Keratinocyte (primary cell): ENCODE measurements around the gene MRPS15. TPM values are rescaled to one million over a fixed set of nuclear protein-coding genes. Genes with fewer than 3 reads are reported as not detected.

Source experiments
- DNase-seq: peaks from one replicate; pipeline ENCODE4 v3.0.0-alpha.2; 2011; ENCODE audit warnings: low read depth, missing footprints, low spot score
- FAIRE-seq: peaks from 2 replicates; lab custom pipeline; 2011; peaks lifted over from hg19 to GRCh38; lab: Jason Lieb, UNC
- H2AFZ ChIP-seq: 2 replicates; pipeline ENCODE4 v1.6.0; 2012; ENCODE audit warnings: low read length, control low read depth, inconsistent platforms; ENCODE audit not compliant: control insufficient read depth
- H3K27ac ChIP-seq: 2 replicates; pipeline ENCODE4 v1.5.1; 2011; ENCODE audit warnings: low read length; ENCODE audit not compliant: control insufficient read depth, insufficient read depth
- H3K27me3 ChIP-seq: 3 replicates; pipeline ENCODE4 v1.6.0; 2011; ENCODE audit warnings: low read length; ENCODE audit not compliant: control insufficient read depth, insufficient read depth; ENCODE audit errors: extremely low read depth
- H3K36me3 ChIP-seq, 2 experiments: 2 replicates in 1 of 2; 3 replicates in 1 of 2; pipeline ENCODE4 v1.5.1; 2011; ENCODE audit warnings: low read length in 2 of 2, mild to moderate bottlenecking in 1 of 2; ENCODE audit not compliant: control insufficient read depth in 2 of 2, insufficient read depth in 2 of 2; ENCODE audit errors: extremely low read depth in 1 of 2
- H3K4me1 ChIP-seq: 3 replicates; pipeline ENCODE4 v1.5.1; 2011; ENCODE audit warnings: low read length; ENCODE audit not compliant: control insufficient read depth, insufficient read depth; ENCODE audit errors: extremely low read depth
- H3K4me2 ChIP-seq: 3 replicates; pipeline ENCODE4 v1.6.0; 2011; ENCODE audit warnings: low read depth, low read length; ENCODE audit not compliant: control insufficient read depth, insufficient read depth; ENCODE audit errors: extremely low read depth
- H3K4me3 ChIP-seq, 3 experiments: fragments of 200-600 bp in 1 of 3; sonication (generic) in 1 of 3; 2 replicates in 2 of 3; 3 replicates in 1 of 3; pipeline ENCODE4 v1.5.1; 2011 to 2016; ENCODE audit warnings: low read length in 3 of 3, mild to moderate bottlenecking in 3 of 3, control low read depth in 2 of 3, inconsistent platforms in 1 of 3, low read depth in 1 of 3, mixed read lengths in 1 of 3, mixed run types in 1 of 3, moderate library complexity in 1 of 3; ENCODE audit not compliant: control insufficient read depth in 2 of 3, insufficient read depth in 2 of 3; ENCODE audit errors: extremely low read depth in 1 of 3
- H3K79me2 ChIP-seq: 2 replicates; pipeline ENCODE4 v1.6.0; 2012; ENCODE audit warnings: low read length; ENCODE audit not compliant: control insufficient read depth, insufficient read depth
- H3K9ac ChIP-seq: 3 replicates; pipeline ENCODE4 v1.6.0; 2011; ENCODE audit warnings: low read length; ENCODE audit not compliant: control insufficient read depth, insufficient read depth; ENCODE audit errors: extremely low read depth
- H3K9me1 ChIP-seq: 3 replicates; pipeline ENCODE4 v1.6.0; 2011; ENCODE audit warnings: low read length; ENCODE audit not compliant: control insufficient read depth, insufficient read depth; ENCODE audit errors: extremely low read depth
- H3K9me3 ChIP-seq: 2 replicates; pipeline ENCODE4 v1.5.1; 2012; ENCODE audit warnings: low read depth, low read length; ENCODE audit not compliant: control insufficient read depth
- H4K20me1 ChIP-seq: 3 replicates; pipeline ENCODE4 v1.6.0; 2011; ENCODE audit warnings: low read length; ENCODE audit not compliant: control insufficient read depth, insufficient read depth; ENCODE audit errors: extremely low read depth
- CTCF ChIP-seq, 3 experiments: IDR thresholded peaks in 1 of 3; conservative IDR thresholded peaks in 1 of 3; optimal IDR thresholded peaks in 1 of 3; 2 replicates in 2 of 3; 3 replicates in 1 of 3; pipeline versions ENCODE3 to v1.5.1; 2011; ENCODE audit warnings: low read length in 3 of 3, mild to moderate bottlenecking in 3 of 3, moderate library complexity in 2 of 3, control low read depth in 1 of 3, inconsistent platforms in 1 of 3; ENCODE audit not compliant: insufficient read depth in 2 of 3; ENCODE audit errors: extremely low read depth in 1 of 3
- EZH2 ChIP-seq: IDR thresholded peaks from one replicate; pipeline ENCODE4 v1.6.1; 2012; ENCODE audit warnings: inconsistent platforms, mild to moderate bottlenecking, low read length, moderate library complexity
- dilution Hi-C: fragments of 300-500 bp; cut with MboI; formaldehyde crosslinking; loops from one replicate; pipeline ENCODE4 v1.7.0; 2020; ENCODE audit warnings: low sequenced_read_pairs; ENCODE audit not compliant: extremely low pct_ligation_motif_present
- polyA plus RNA-seq, 5 experiments: library from polyadenylated mRNA; depleted of rRNA in 3 of 5; stranded (reverse) in 3 of 5; stranded (forward) in 1 of 5; unstranded in 1 of 5; fragments of >200 nt; gene quantifications; 1 replicate in 1 of 5; 2 replicates in 3 of 5; 3 replicates in 1 of 5; pipeline versions ENCODE4 v1.2.1 to v1.2.3, GENCODE V29; 2011 to 2012; ENCODE audit warnings: missing spikeins in 2 of 5, low read depth in 1 of 5, low replicate concordance in 1 of 5

The MRPS15 gene
- polyA plus RNA-seq, 1 donor (not counting 4 experiments of a cell fraction or from before 2014, with no cell fraction given) = 130 TPM

DNA sequence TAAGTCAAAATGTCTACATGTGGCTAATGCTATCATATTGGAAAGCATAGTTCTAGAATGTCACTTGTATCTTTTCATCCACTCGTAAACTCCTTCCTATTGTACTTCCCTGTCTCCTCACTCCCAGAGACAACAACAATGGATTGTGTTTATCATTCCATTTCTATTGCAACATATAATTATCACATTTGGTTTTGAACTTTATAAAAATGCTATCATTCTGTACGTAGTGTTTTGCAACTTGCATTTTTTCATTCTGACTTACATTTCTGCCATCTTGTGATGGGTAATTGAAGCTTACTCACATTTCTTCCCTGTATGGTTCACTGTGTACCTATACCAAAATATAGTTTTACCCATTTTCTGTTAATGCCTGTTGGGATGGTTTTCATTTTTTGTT, 33.0 kb upstream of the MRPS15 start:
- DNase-seq (no peak), FAIRE-seq (no peak)
- dilution Hi-C loops = no loop called here
- TF ChIP-seq CTCF (optimal IDR thresholded peaks at IDR 0.05 in 1 of 3, IDR thresholded peaks at IDR 0.05 in 1 of 3, conservative IDR thresholded peaks at IDR 0.05 in 1 of 3; ENCODE audit: extremely low read depth in 1 of 3, insufficient read depth in 2 of 3, low read length in 3 of 3) (no peak), EZH2 (no peak)
- no peaks in the 10 kb centered on the region for H3K9me1 ChIP-seq
- no peaks in the 10 kb centered on the region for H3K4me1 ChIP-seq
- H3K27me3 ChIP-seq = peaks cover 8% of the 10 kb centered on the region
- H3K79me2 ChIP-seq = no peaks in the 10 kb centered on the region
- no peak overlapping the region for H3K9ac ChIP-seq
- H2AFZ ChIP-seq = no peak overlapping the region
- H3K4me2 ChIP-seq = no peak overlapping the region
- H3K4me3 ChIP-seq = no peak overlapping the region
- no peak overlapping the region for H3K27ac ChIP-seq
- H4K20me1 ChIP-seq = no peaks in the 10 kb centered on the region
- no peaks in the 10 kb centered on the region for H3K9me3 ChIP-seq
- H3K36me3 ChIP-seq = no peaks in the 10 kb centered on the region

DNA sequence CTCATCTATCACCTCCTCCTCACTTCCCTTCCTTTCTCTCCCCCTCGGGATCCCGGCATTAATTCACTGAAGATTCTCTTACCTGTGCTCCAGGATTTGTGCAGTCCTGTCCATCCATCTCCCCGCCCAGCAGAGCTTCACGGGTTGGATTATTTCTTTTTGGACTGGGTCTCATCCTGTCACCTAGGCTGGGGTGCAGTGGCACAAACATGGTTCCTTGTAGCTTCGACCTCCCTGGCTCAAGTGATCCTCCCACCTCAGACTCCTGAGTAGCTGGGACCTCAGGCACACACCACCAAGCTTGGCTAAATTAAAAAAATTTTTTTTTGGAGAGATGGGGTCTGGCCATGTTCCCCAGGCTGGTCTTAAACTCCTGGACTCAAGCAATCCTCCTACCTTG, 30.8 kb upstream of the MRPS15 start:
- DNase-seq (no peak), FAIRE-seq (no peak)
- Histone ChIP-seq H3K4me3 (no peak overlapping the region), H4K20me1 (no peaks in the 10 kb centered on the region), H3K27me3 (peaks cover 8% of the 10 kb centered on the region), H3K36me3 (no peaks in the 10 kb centered on the region), H3K4me2 (no peak overlapping the region), H3K9me1 (no peaks in the 10 kb centered on the region), H2AFZ (no peak overlapping the region), H3K9ac (no peak overlapping the region), H3K4me1 (no peaks in the 10 kb centered on the region), H3K27ac (no peak overlapping the region), H3K79me2 (no peaks in the 10 kb centered on the region), H3K9me3 (no peaks in the 10 kb centered on the region)
- dilution Hi-C loops = no loop called here
- TF ChIP-seq EZH2 = no peak
- no peak for TF ChIP-seq CTCF (optimal IDR thresholded peaks at IDR 0.05 in 1 of 3, IDR thresholded peaks at IDR 0.05 in 1 of 3, conservative IDR thresholded peaks at IDR 0.05 in 1 of 3; ENCODE audit: extremely low read depth in 1 of 3, insufficient read depth in 2 of 3, low read length in 3 of 3)
